ENCODE data around the gene STK11. TPM values are rescaled to one million over a fixed set of nuclear protein-coding genes. Genes with fewer than 3 reads are reported as not detected.

STK11 gene
- total and polyA plus RNA-seq, 2 experiments from 2014 or later, result 19.4 to 96.5 TPM

- Histone ChIP-seq H3F3A (replicated peaks; ENCODE audit: low read depth) (peaks cover 22% of the 10 kb centered on the region), H2AFZ (no peak overlapping the region), H3K4me2 (no peak overlapping the region), H3K27ac (ENCODE audit: low read depth) (no peak overlapping the region), H3K79me2 (replicated peaks; ENCODE audit: insufficient read depth) (no peaks in the 10 kb centered on the region), H3K9me2 (ENCODE audit: insufficient read depth) (no peaks in the 10 kb centered on the region), H3K36me3 (ENCODE audit: insufficient read depth) (no peaks in the 10 kb centered on the region), H4K20me1 (replicated peaks; ENCODE audit: insufficient read depth) (peaks cover 4% of the 10 kb centered on the region), H3K4me1 (ENCODE audit: insufficient read depth) (peaks cover 7% of the 10 kb centered on the region; the same call in 1 of the 2 replicates), H3K4me3 (no peak overlapping the region), H3K27me3 (ENCODE audit: insufficient read depth) (no peaks in the 10 kb centered on the region)
- Mint-ChIP-seq H3K27me3 (ENCODE audit: insufficient read depth, low read depth, poor library complexity) (peaks cover 3% of the 10 kb centered on the region), H3K9me3 (no peaks in the 10 kb centered on the region), H3K4me1 (peaks cover 9% of the 10 kb centered on the region), H3K4me3 (no peak overlapping the region), H3K27ac (no peak overlapping the region), H3K36me3 (ENCODE audit: low read depth) (peaks cover 4% of the 10 kb centered on the region; the same call in 1 of the 3 replicates)
- TF ChIP-seq ETS1 (IDR thresholded peaks at IDR 0.05) (no peak), JUNB (IDR thresholded peaks at IDR 0.05; ENCODE audit: unreplicated experiment) (no peak), STAT1 (IDR thresholded peaks at IDR 0.05; ENCODE audit: unreplicated experiment) (no peak), CTCF (conservative IDR thresholded peaks at IDR 0.05; ENCODE audit: low read depth in 2 of 2) (no peak), NANOG (IDR thresholded peaks at IDR 0.05; ENCODE audit: borderline replicate concordance) (no peak), ZNF462 (CRISPR knock-in tag; IDR thresholded peaks at IDR 0.05) (no peak), CREB1 (CRISPR knock-in tag; IDR thresholded peaks at IDR 0.05; ENCODE audit: low read depth) (no peak), EZH2phosphoT487 (IDR thresholded peaks at IDR 0.05; ENCODE audit: unreplicated experiment) (no peak), POLR2AphosphoS5 (IDR thresholded peaks at IDR 0.05; ENCODE audit: low read depth) (no peak), ZNF114 (CRISPR knock-in tag; IDR thresholded peaks at IDR 0.05) (no peak), EZH2 (IDR thresholded peaks at IDR 0.05; ENCODE audit: low read depth, unreplicated experiment) (no peak)
- DNase-seq (ENCODE audit: low spot score) (no peak), ATAC-seq (no peak)
Measured at GRCh38 chr19:1234051-1234954, 28.7 kb downstream of the STK11 start.

All from GM23338 (cell line).